HG03457 (cell line): ENCODE data around the gene MCM3.
A peak's percentile ranks its signal among the peaks of the same experiment; 100 is the strongest.

Experiments used
- ATAC-seq: cut with Tn5 transposase; IDR thresholded peaks from one replicate; pipeline ENCODE4 v1.9.1; 2021; ENCODE audit warnings: moderate number of reproducible peaks; ENCODE audit not compliant: unreplicated experiment

Gene MCM3

GRCh38 chr6:52304983-52305390 lies 20.4 kb upstream of the MCM3 start:
- no peak for ATAC-seq

- ATAC-seq, result no peak
Observed at GRCh38 chr6:52303178-52303577, 18.6 kb upstream of the MCM3 start.

GRCh38 chr6:52301326-52301725 lies 16.8 kb upstream of the MCM3 start:
- no peak for ATAC-seq

- no peak for ATAC-seq
Observed at GRCh38 chr6:52300489-52300931, 16.0 kb upstream of the MCM3 start.

GRCh38 chr6:52299653-52300052 lies 15.1 kb upstream of the MCM3 start:
- ATAC-seq, result no peak

GRCh38 chr6:52297433-52297832 lies 12.9 kb upstream of the MCM3 start:
- ATAC-seq, result no peak

GRCh38 chr6:52293067-52293466 lies 8.5 kb upstream of the MCM3 start:
- ATAC-seq, result no peak

- ATAC-seq, result no peak
Observed at GRCh38 chr6:52288841-52289240, 4.3 kb upstream of the MCM3 start.

- no peak for ATAC-seq
Observed at GRCh38 chr6:52288216-52288615, 3.7 kb upstream of the MCM3 start.

- no peak for ATAC-seq
Observed at GRCh38 chr6:52286798-52287432, 2.4 kb upstream of the MCM3 start.

GRCh38 chr6:52285177-52286068 lies 881 bp upstream of the MCM3 start:
- no peak for ATAC-seq

- ATAC-seq, result peak; percentile 8
Observed at GRCh38 chr6:52284131-52284459, 447 bp downstream of the MCM3 start.

- ATAC-seq, result no peak
Observed at GRCh38 chr6:52283111-52283510, 1.4 kb downstream of the MCM3 start.

GRCh38 chr6:52276130-52276529 lies 8.4 kb downstream of the MCM3 start:
- no peak for ATAC-seq

GRCh38 chr6:52271852-52272460 lies 12.6 kb downstream of the MCM3 start:
- ATAC-seq, result no peak

GRCh38 chr6:52263709-52264540 lies 20.6 kb downstream of the MCM3 start:
- ATAC-seq, result peak; percentile 60

GRCh38 chr6:52262620-52263344 lies 21.8 kb downstream of the MCM3 start:
- ATAC-seq, result no peak

GRCh38 chr6:52261229-52261628 lies 23.3 kb downstream of the MCM3 start:
- no peak for ATAC-seq

GRCh38 chr6:52260634-52261033 lies 23.9 kb downstream of the MCM3 start:
- ATAC-seq, result no peak

- no peak for ATAC-seq
Observed at GRCh38 chr6:52255434-52255833, 29.1 kb downstream of the MCM3 start.
